Ovary (tissue), 9 donors: ENCODE measurements around the gene OGFOD2. TPM values are rescaled to one million over a fixed set of nuclear protein-coding genes. Genes with fewer than 3 reads are reported as not detected.

Source experiments
- DNase-seq, 5 donors: peaks; one replicate each; pipeline ENCODE4 v3.0.0-alpha.2; 2019 to 2020
- H3K27ac ChIP-seq, 2 donors: fragments of 200-600 bp; one replicate each; pipeline versions ENCODE4 v1.5.1 to v1.8.0; 2019 to 2022
- H3K27me3 ChIP-seq: fragments of 200-600 bp; one replicate; pipeline ENCODE4 v1.8.0; 2022
- H3K36me3 ChIP-seq: fragments of 200-600 bp; sonication (generic); one replicate; pipeline ENCODE4 v1.5.1; 2019
- H3K4me1 ChIP-seq: one replicate; pipeline ENCODE4 v1.8.1; 2013; ENCODE audit warnings: mild to moderate bottlenecking, moderate library complexity; ENCODE audit not compliant: insufficient read depth
- H3K4me3 ChIP-seq: fragments of 200-600 bp; sonication (generic); one replicate; pipeline ENCODE4 v1.5.1; 2017
- H3K9me3 ChIP-seq, 2 donors: fragments of 200-600 bp in 1 of 2; sonication (generic) in 1 of 2; one replicate each; pipeline versions ENCODE4 v1.5.1 to v1.8.1; 2013 to 2019; ENCODE audit warnings: mild to moderate bottlenecking in 1 of 2, moderate library complexity in 1 of 2
- CTCF ChIP-seq, 3 donors: fragments of 450-650 bp in 2 of 3; fragments of 200-600 bp in 1 of 3; IDR thresholded peaks; one replicate each; pipeline versions ENCODE4 v1.5.1 to v1.8.0; 2016 to 2022; ENCODE audit warnings: antibody characterized with exemption in 3 of 3, mild to moderate bottlenecking in 1 of 3
- EP300 ChIP-seq: sonication (generic); formaldehyde crosslinking; IDR thresholded peaks from one replicate; pipeline ENCODE4 v1.6.1; 2017; ENCODE audit warnings: antibody characterized with exemption
- POLR2A ChIP-seq: fragments of 450-650 bp; IDR thresholded peaks from one replicate; pipeline ENCODE4 v1.6.1; 2017; ENCODE audit warnings: antibody characterized with exemption, mild to moderate bottlenecking, moderate library complexity
- WGBS, 3 donors: extraction: QIAGEN DNeasy Blood & Tissue Kit in 1 of 3; methylation state at CpG; one replicate each; pipeline versions ENCODE4 v1.1.5 to v1.1.7; 2013 to 2017; 5-methylcytosine and 5-hydroxymethylcytosine counted together
- intact Hi-C, 4 donors: fragments of 100-400 bp; cut with DNase I; formaldehyde crosslinking; loops; one replicate each; pipeline versions ENCODE4 v1.11.0 to v1.15.1; 2022 to 2023
- polyA plus RNA-seq, 2 donors: library from polyadenylated mRNA; stranded (reverse); fragments of 200-250 nt in 1 of 2; fragments of 350-450 nt in 1 of 2; fragmentation: Illumina TruSeq in 1 of 2; extraction: RNeasy Lipid Tissue Mini Kit (QIAGEN cat#74804) in 1 of 2; gene quantifications; one replicate each; pipeline ENCODE4 v1.2.3, GENCODE V29; 2013 to 2014
- total RNA-seq, 7 donors: library from RNA; depleted of rRNA in 2 of 7; stranded (reverse); fragments of >200 nt in 2 of 7; fragmentation: NEBNext Ultra II Directional in 3 of 7; extraction: Animal tissue kit (Norgen Biotek cat#: 25700) in 3 of 7; gene quantifications; one replicate each; pipeline versions ENCODE4 v1.1.0 to v1.2.4, GENCODE V29; 2016 to 2023
- donor health status: DM: no; HTN: no; CAD: no; lungs with moderate emphysema.
- donor health status: DM: no; HTN: no; CAD: no.
- donor health status: Bipolar disorder and iron deficiency.
- donor health status: DM: yes; HTN: yes; CAD: no.
- donor health status: DM: no; HTN: no; CAD: no.
- donor health status: DM: yes; HTN: yes; CAD: no.

OGFOD2 gene
- total and polyA plus RNA-seq, 9 donors, result 1.4 to 17.6 (median 16.8) TPM

GRCh38 chr12:123017753-123018152, 42.7 kb downstream of the OGFOD2 start:
- Histone ChIP-seq H3K4me3 (no peak overlapping the region), H3K4me1 (no peaks in the 10 kb centered on the region), H3K27ac (no peak overlapping the region), H3K9me3 (no peaks in the 10 kb centered on the region), H3K36me3 (no peaks in the 10 kb centered on the region), H3K27me3 (no peaks in the 10 kb centered on the region)
- intact Hi-C loops, result no loop called here
- WGBS, 3 donors, result 91 to 100% (median 97%) methylated on average over 1 of the region's 1 CpG
- TF ChIP-seq EP300, result no peak
- no peak for TF ChIP-seq POLR2A
- no peak for TF ChIP-seq CTCF (IDR thresholded peaks at IDR 0.05)
- DNase-seq, result no peak

DNA sequence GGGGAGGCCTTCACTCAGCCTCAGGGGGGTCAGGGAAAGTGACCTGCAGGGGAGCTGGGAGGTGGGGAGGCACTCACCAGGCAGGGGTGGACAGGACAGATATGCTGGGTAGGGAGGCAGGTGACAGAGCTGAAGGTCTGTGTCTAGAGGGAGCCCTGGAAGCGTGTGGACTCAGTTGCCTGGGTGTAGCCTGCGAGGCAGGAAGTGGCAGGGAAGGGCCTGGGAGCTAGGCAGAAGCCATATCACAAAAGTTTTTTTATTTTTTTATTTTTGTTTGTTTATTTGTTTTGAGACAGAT, 44.7 kb downstream of the OGFOD2 start:
- intact Hi-C loops, result no loop called here
- DNase-seq, result no peak
- H3K36me3 ChIP-seq, result no peaks in the 10 kb centered on the region

DNA sequence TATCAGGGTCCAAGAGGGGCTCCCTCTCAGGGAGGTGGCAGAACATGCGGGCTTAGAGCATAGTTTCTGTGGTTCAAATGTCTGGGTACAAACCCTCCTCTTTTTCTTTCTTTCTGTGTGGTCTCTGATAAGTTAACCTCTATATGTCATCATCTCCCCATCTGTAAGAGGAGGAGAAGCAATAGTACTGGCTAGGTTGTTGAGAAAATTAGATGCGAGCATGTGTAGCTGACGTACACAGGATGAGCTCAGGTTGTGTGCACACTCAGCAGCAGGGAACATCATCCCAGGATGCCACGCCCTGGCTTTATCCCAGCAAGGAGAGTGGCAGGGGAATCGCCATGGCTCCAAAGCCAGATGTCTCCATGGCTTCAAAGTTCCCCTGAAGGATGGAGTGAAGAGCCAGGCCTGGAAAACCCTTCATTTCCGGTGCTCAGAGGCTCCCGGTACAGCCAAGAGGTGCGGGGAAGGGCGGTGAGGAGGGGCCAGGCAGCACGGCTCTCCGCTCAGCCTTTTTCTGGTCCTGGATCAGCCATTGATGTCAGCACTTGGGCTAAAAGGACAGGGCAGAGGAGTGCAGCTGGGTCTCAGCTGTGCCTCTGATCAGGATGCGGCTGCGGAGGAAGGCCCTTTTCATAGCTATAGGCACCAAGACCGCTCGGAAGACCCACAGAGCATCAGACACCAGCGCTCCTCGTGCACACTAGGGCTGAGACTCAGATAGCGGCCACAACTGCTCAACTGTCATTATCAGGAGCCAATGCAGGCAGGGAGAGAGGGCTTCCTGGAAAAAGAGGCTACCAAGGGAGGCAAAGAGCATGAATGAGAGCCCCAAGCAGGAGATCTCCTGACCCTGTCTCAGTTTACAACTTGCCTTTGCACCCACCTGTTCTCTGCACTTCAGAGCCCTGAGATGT, 46.9 kb downstream of the OGFOD2 start:
- no peaks in the 10 kb centered on the region for H3K4me1 ChIP-seq
- WGBS, 3 donors, result 90 to 92% (median 91%) methylated on average over 18 of the region's 18 CpGs
- TF ChIP-seq POLR2A (no peak), EP300 (no peak), CTCF (IDR thresholded peaks at IDR 0.05) (no peak)
- no peak overlapping the region for H3K27ac ChIP-seq
- intact Hi-C loops, result no loop called here
- no peaks in the 10 kb centered on the region for H3K27me3 ChIP-seq
- no peak for DNase-seq
- H3K36me3 ChIP-seq, result no peaks in the 10 kb centered on the region
- no peak overlapping the region for H3K4me3 ChIP-seq
- no peaks in the 10 kb centered on the region for H3K9me3 ChIP-seq

More for the DNA sequence above, 44.7 kb downstream of the OGFOD2 start:
- Histone ChIP-seq H3K27me3 (no peaks in the 10 kb centered on the region), H3K4me1 (no peaks in the 10 kb centered on the region), H3K4me3 (no peak overlapping the region), H3K9me3 (no peaks in the 10 kb centered on the region), H3K27ac (no peak overlapping the region)
- TF ChIP-seq POLR2A, result no peak
- WGBS, 3 donors, result 87 to 97% (median 93%) methylated on average over 2 of the region's 2 CpGs

- no peaks in the 10 kb centered on the region for H3K9me3 ChIP-seq
- no peaks in the 10 kb centered on the region for H3K36me3 ChIP-seq
- no peak for TF ChIP-seq EP300
- TF ChIP-seq CTCF (IDR thresholded peaks at IDR 0.05), result no peak
- TF ChIP-seq POLR2A, result no peak
- no peak for DNase-seq
- no peak overlapping the region for H3K4me3 ChIP-seq
- no peaks in the 10 kb centered on the region for H3K27me3 ChIP-seq
- 85 to 92% (median 91%) methylated on average over 5 of the region's 5 CpGs for WGBS, 3 donors
- H3K4me1 ChIP-seq, result no peaks in the 10 kb centered on the region
- intact Hi-C loops, result no loop called here
- no peak overlapping the region for H3K27ac ChIP-seq
These were observed 47.8 kb downstream of the OGFOD2 start for GRCh38 chr12:123022846-123023245.

DNA sequence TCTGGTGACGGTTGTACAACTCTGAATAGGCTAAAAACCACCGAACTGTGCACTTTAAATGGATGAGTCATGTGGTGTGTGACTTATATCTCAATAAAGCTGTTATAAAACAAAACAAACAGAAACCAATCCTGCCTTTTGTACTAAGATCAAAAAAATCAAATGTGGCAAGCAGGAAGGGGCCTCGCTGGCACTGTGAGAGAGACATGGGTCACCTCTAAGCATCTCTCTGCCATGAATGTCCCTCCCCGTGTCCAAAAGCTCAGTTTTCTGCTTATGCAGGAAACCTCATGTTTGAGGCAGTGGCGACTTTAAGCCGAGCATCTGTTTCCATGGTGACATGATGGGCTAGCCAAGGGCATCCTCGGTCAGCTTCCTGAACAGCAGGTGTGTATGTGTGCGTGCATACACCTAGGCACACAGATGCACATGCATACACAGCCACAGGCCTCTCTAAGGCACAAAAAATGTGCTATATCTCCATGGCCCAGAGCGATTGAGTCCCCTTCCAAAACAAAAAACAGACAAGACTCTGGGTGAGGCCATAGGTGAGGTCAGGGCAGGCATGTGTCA, 49.9 kb downstream of the OGFOD2 start:
- no peaks in the 10 kb centered on the region for H3K9me3 ChIP-seq
- intact Hi-C loops, result no loop called here
- no peaks in the 10 kb centered on the region for H3K27me3 ChIP-seq
- H3K36me3 ChIP-seq, result no peaks in the 10 kb centered on the region
- H3K4me3 ChIP-seq, result no peak overlapping the region
- TF ChIP-seq EP300 (no peak), CTCF (IDR thresholded peaks at IDR 0.05) (no peak), POLR2A (no peak)
- WGBS, 3 donors, result 73 to 81% (median 74%) methylated on average over 9 of the region's 9 CpGs
- no peaks in the 10 kb centered on the region for H3K4me1 ChIP-seq
- no peak overlapping the region for H3K27ac ChIP-seq
- no peak for DNase-seq
